ENCODE measurements around the gene DAP3.

- TF ChIP-seq JUND (IDR thresholded peaks at IDR 0.05): peak; percentile 86
- TF ChIP-seq SIN3A (IDR thresholded peaks at IDR 0.05; ENCODE audit: low read depth): peak; percentile 64
- TF ChIP-seq RAD21 (IDR thresholded peaks at IDR 0.05; ENCODE audit: low read depth): no peak
- no peak for TF ChIP-seq CTCF (IDR thresholded peaks at IDR 0.05 in 2 of 3, conservative IDR thresholded peaks at IDR 0.05 in 1 of 3; ENCODE audit: borderline replicate concordance in 1 of 3, insufficient read depth in 1 of 3, low read depth in 2 of 3, low read length in 2 of 3)
- peak; percentile 34 for TF ChIP-seq YY1 (IDR thresholded peaks at IDR 0.05; ENCODE audit: extremely low read depth, insufficient replicate concordance, low read depth, low read length)
- no peak for TF ChIP-seq EZH2 (IDR thresholded peaks at IDR 0.05)
These were observed 389 bp upstream of the DAP3 start, which contains the start of gene YY1AP1 for GRCh38 chr1:155688324-155689080.

All from HCT116 (cell line).